ENCODE results near the gene SBF2.

SBF2 gene

DNA sequence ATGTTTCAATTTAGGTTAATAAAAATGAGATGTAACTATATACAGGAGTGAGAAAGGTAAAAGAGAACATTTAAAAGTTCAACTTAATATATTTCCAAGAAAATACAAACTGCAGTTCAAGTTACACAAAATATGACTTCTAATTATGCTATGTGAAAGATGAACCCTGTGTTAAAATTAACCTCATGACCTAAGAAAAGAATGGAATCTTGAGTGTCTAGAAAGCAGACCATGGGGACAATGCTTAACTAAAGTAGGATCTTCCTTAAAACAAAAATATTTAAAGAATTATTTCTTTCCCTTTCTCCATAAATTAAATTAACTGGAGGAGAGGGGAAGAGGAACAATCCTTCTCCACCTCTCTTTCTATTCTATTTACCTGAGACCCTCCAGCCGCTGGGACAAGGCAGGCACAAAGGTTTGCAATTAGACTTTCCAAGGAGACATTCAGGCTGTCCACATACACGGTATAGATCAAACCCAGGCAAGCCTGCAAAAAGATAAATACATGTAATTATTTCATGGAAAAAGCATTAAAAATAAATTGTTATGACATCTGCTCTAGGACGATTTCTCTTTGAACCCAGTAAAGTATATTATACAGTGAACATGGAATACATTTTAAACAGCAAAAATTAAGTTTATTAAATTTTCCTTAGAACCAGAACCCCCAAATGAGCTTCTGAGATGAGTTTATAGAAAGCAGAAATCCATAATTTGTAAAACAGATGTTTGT lies 264.5 kb downstream of the SBF2 start:
- no peak overlapping the region for H3K4me3 ChIP-seq (ENCODE audit: low read depth, low read length)
- no peak for DNase-seq (ENCODE audit: low read depth)
- TF ChIP-seq, protein P1, sequence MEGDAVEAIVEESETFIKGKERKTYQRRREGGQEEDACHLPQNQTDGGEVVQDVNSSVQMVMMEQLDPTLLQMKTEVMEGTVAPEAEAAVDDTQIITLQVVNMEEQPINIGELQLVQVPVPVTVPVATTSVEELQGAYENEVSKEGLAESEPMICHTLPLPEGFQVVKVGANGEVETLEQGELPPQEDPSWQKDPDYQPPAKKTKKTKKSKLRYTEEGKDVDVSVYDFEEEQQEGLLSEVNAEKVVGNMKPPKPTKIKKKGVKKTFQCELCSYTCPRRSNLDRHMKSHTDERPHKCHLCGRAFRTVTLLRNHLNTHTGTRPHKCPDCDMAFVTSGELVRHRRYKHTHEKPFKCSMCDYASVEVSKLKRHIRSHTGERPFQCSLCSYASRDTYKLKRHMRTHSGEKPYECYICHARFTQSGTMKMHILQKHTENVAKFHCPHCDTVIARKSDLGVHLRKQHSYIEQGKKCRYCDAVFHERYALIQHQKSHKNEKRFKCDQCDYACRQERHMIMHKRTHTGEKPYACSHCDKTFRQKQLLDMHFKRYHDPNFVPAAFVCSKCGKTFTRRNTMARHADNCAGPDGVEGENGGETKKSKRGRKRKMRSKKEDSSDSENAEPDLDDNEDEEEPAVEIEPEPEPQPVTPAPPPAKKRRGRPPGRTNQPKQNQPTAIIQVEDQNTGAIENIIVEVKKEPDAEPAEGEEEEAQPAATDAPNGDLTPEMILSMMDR (IDR thresholded peaks at IDR 0.05; ENCODE audit: insufficient read depth, low read depth, low read length, missing control alignments), result no peak

DNA sequence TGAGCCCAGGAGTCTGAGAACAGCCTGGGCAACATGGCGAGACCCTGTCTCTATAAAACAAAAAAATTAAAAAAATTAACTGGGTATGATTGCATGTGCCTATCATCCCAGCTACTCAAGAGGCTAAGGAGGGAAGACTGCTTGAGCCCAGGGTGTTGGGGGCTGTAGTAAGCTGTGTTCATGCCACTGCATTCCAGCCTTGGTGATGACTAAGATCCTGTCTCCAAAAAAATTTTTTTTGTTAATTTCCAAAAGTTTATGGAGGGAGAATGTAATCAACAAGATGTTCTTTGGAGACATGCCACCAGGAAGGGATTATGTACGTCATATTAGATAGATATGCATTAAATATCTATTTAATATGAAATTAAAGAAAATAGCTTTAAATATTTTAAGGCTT lies 267.5 kb downstream of the SBF2 start:
- TF ChIP-seq, protein P1 (IDR thresholded peaks at IDR 0.05; ENCODE audit: insufficient read depth, low read depth, low read length, missing control alignments), result no peak
- DNase-seq (ENCODE audit: low read depth), result no peak
- no peak overlapping the region for H3K4me3 ChIP-seq (ENCODE audit: low read depth, low read length)

DNA sequence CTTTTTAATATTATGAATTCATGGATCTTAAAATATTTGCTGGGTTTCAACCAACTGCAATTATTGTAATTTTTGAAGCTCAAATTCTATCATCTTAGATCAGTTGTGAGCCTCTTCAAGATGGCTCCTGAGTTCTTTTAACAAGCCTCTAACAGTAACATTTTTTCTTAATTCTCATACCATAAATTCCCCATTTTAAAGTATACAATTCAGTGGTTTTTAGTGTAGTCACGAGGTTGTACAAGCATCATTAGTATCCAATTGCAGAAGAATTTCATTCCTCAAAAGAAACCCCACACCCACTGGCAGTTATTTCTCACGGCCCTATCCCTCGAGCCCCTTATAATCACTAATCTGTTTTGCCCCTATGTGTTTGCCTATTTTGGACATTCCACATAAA lies 270.8 kb downstream of the SBF2 start:
- TF ChIP-seq, protein P1 (IDR thresholded peaks at IDR 0.05; ENCODE audit: insufficient read depth, low read depth, low read length, missing control alignments), result no peak
- DNase-seq (ENCODE audit: low read depth), result no peak

DNA sequence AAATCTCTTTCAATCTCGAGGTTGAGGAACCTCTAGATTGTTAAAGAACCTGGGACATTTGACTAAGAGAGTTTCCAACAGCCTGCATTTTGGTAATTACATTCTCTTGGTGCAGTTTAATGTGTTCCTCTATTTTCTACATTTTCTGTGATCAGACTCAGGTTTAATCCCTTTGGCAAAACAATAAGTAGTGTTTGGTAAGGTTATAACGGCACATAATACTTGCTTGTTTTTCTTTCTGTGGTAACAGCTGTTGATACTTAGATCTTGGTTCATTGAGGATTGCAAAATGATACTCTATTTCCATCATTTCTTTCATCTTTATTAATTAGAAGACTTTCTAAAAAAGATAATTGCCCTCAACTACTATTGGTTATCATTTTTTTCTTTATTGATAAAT lies 271.3 kb downstream of the SBF2 start:
- no peak overlapping the region for H3K4me3 ChIP-seq (ENCODE audit: low read depth, low read length)
- TF ChIP-seq, protein P1 (IDR thresholded peaks at IDR 0.05; ENCODE audit: insufficient read depth, low read depth, low read length, missing control alignments), result no peak
- DNase-seq (ENCODE audit: low read depth), result no peak

More for the DNA sequence above, 270.8 kb downstream of the SBF2 start:
- H3K4me3 ChIP-seq (ENCODE audit: low read depth, low read length), result no peak overlapping the region

DNA sequence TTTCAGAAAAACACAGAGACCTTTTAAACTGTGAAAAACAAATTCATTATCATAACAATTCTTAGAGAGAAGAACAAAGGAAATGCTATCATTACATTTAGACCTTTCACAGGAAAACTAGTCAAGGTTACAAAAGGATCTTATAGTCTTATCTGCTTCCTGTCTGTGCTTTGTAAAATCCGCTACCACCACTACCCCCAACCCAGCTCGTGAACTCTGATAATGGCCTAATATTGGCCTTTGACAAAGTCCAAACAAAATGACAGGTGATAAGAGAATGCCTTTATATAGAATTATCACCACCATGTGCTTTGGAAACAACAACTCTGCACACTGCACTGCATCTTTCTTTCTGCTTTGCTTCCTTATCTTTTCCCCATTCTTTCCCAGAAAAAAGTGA lies 272.5 kb downstream of the SBF2 start:
- TF ChIP-seq, protein P1 (IDR thresholded peaks at IDR 0.05; ENCODE audit: insufficient read depth, low read depth, low read length, missing control alignments), result no peak
- H3K4me3 ChIP-seq (ENCODE audit: low read depth, low read length), result no peak overlapping the region
- no peak for DNase-seq (ENCODE audit: low read depth)

DNA sequence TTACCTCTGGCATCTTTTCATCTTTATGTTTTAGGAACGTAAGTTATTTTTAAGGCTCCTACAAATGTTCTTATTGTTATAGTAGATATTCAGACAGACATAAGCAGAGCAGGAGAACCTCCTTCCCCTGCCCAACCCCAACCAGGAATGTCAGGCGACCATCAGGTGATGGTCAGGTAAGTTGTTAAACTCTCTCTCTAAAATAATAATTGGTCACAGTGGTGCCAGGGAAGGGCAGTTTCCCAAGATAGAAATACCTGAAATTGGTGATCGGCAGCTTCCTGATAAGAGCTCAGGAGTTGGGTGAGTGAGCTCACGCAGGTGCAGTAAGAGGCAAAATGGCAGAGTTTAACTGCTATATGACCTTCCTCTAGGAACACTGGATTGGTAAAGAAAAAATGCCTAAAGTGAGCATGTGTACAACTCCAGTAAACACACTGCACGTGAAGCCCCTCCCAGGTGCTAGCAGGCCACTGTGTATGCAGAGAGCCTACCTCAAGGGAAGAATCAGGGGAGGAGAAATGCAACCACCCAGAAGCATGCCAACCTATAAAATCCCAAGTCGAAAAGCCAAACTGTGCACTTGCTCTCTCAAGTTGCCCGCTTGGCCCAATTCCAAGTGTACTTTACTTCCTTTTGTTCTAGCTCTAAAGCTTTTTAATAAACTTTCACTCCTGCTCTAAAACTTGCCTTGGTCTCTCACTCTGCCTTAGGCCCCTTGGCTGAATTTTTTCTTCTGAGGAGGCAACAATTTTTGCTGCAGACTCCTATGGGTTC lies 273.9 kb downstream of the SBF2 start:
- no peak for DNase-seq (ENCODE audit: low read depth)
- TF ChIP-seq, protein P1 (IDR thresholded peaks at IDR 0.05; ENCODE audit: insufficient read depth, low read depth, low read length, missing control alignments), result no peak

More for the DNA sequence above, 273.9 kb downstream of the SBF2 start:
- no peak overlapping the region for H3K4me3 ChIP-seq (ENCODE audit: low read depth, low read length)
